AG09319 (cell line): ENCODE results near the gene IRGC.
"Not testable (repeated sequence)": the region's sequence is repeated elsewhere in the genome, so short reads cannot be mapped to it uniquely, and the experiment has no call there.

Experiments
- DNase-seq: peaks from one replicate; pipeline ENCODE4 v3.0.0-alpha.2; 2010; ENCODE audit warnings: low read depth; ENCODE audit errors: extremely low read depth
- TF ChIP-seq, protein P1 (sequence below): IDR thresholded peaks from 2 replicates; pipeline ENCODE4 v1.5.1; 2011; ENCODE audit warnings: low read depth, mild to moderate bottlenecking, inconsistent platforms, low read length, moderate library complexity

Gene IRGC

GRCh38 chr19:43755256-43755801 lies 39.5 kb downstream of the IRGC start:
- no peak for DNase-seq

DNA sequence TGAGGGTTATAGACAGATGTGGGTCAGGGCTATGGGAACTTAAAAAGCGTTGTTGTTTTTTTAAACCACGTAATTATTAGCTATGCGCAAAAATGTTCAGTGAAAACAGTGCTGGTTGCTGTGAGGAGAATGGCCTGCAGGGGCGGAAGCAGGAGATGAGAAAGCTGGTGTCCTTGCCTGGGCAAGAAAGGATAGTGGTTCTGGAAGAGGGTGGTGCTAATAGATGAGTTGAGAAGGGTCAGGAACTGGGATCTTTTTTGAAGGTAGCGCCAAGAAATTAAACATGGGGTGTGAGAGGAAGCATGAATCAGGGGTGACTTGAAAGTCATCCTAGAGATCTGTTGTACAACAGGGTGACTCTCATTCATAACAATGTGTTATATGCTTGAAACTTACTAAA lies 43.6 kb downstream of the IRGC start:
- TF ChIP-seq, protein P1, sequence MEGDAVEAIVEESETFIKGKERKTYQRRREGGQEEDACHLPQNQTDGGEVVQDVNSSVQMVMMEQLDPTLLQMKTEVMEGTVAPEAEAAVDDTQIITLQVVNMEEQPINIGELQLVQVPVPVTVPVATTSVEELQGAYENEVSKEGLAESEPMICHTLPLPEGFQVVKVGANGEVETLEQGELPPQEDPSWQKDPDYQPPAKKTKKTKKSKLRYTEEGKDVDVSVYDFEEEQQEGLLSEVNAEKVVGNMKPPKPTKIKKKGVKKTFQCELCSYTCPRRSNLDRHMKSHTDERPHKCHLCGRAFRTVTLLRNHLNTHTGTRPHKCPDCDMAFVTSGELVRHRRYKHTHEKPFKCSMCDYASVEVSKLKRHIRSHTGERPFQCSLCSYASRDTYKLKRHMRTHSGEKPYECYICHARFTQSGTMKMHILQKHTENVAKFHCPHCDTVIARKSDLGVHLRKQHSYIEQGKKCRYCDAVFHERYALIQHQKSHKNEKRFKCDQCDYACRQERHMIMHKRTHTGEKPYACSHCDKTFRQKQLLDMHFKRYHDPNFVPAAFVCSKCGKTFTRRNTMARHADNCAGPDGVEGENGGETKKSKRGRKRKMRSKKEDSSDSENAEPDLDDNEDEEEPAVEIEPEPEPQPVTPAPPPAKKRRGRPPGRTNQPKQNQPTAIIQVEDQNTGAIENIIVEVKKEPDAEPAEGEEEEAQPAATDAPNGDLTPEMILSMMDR, result peak; percentile 66
- DNase-seq, result no peak

More at GRCh38 chr19:43755256-43755801, 39.5 kb downstream of the IRGC start:
- TF ChIP-seq, protein P1, result no peak

- no peak for DNase-seq
These were observed 45.1 kb downstream of the IRGC start for GRCh38 chr19:43760941-43761340.

GRCh38 chr19:43762814-43763213 lies 46.9 kb downstream of the IRGC start:
- DNase-seq, result no peak
- TF ChIP-seq, protein P1, result no peak

More at GRCh38 chr19:43760941-43761340, 45.1 kb downstream of the IRGC start:
- TF ChIP-seq, protein P1, result no peak

- TF ChIP-seq, protein P1, result no peak
These were observed 47.6 kb downstream of the IRGC start for GRCh38 chr19:43763473-43763939.

DNA sequence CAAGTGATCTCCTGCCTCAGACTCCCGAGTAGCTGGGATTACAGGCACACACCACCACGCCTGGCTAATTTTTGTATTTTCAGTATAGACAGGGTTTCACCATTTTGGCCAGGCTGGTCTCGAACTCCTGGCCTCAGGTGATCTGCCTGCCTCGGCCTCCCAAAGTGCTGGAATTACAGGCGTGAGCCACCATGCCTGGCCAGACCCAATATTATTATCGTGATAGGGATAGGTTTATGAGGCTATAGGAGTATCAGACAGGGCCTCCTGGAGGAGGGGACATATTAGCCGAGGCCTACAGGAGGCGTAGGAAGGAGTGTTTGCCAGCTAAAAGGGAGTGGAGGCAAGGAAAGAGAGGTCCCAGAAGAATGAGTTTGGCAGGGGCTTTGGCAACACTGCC lies 48.8 kb downstream of the IRGC start:
- not testable (repeated sequence) for DNase-seq

More at GRCh38 chr19:43763473-43763939, 47.6 kb downstream of the IRGC start:
- DNase-seq, result no peak

- TF ChIP-seq, protein P1, result no peak
- peak; percentile 76 for DNase-seq
These were observed 49.4 kb downstream of the IRGC start for GRCh38 chr19:43765109-43765876.

DNA sequence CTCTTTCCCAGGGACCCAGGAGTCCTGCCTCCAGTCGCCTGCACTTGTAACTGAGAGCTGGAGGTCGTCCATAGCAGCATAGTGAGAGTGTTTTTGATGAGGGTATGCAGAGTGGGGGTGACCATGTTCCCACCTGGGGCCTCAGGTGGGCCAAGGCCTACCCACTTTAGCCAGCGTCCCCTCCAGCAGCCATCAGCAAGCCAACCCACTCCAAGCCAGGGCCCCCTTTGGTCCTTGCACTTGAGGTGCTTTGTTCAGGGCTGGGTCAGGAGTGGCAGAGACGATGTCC lies 50.8 kb downstream of the IRGC start:
- TF ChIP-seq, protein P1, result no peak
- DNase-seq, result no peak
